Osteoblast (primary cell): ENCODE measurements around the gene HELZ. TPM values are rescaled to one million over a fixed set of nuclear protein-coding genes. Genes with fewer than 3 reads are reported as not detected.

Experiments
- DNase-seq: peaks from one replicate; pipeline ENCODE4 v3.0.0; 2011; ENCODE audit warnings: low spot score, mixed read lengths; ENCODE audit not compliant: insufficient read length; ENCODE audit errors: missing footprints
- H2AFZ ChIP-seq: 2 replicates; pipeline ENCODE4 v1.6.0; 2011; ENCODE audit warnings: mild to moderate bottlenecking, low read length
- H3K27ac ChIP-seq: 2 replicates; pipeline ENCODE4 v1.5.1; 2011; ENCODE audit warnings: mild to moderate bottlenecking, low read depth, low read length, moderate library complexity
- H3K27me3 ChIP-seq: 2 replicates; pipeline ENCODE4 v1.6.0; 2012; ENCODE audit warnings: mild to moderate bottlenecking, control low read depth, inconsistent platforms, low read length, moderate library complexity; ENCODE audit not compliant: insufficient read depth
- H3K36me3 ChIP-seq: 2 replicates; pipeline ENCODE4 v1.5.1; 2011; ENCODE audit warnings: mild to moderate bottlenecking, low read length, control low read depth, moderate library complexity; ENCODE audit not compliant: insufficient read depth
- H3K4me1 ChIP-seq: 2 replicates; pipeline ENCODE4 v1.5.1; 2011; ENCODE audit warnings: mild to moderate bottlenecking, low read length, control low read depth, moderate library complexity; ENCODE audit not compliant: insufficient read depth
- H3K4me2 ChIP-seq: 2 replicates; pipeline ENCODE4 v1.6.0; 2011; ENCODE audit warnings: mild to moderate bottlenecking, low read length; ENCODE audit not compliant: insufficient read depth
- H3K4me3 ChIP-seq: fragments of 200-600 bp; sonication (generic); 3 replicates; pipeline ENCODE4 v1.5.1; 2012; ENCODE audit warnings: mild to moderate bottlenecking, low read length, inconsistent platforms; ENCODE audit not compliant: insufficient read depth
- H3K79me2 ChIP-seq: 2 replicates; pipeline ENCODE4 v1.6.0; 2012; ENCODE audit warnings: mild to moderate bottlenecking, low read length, control low read depth, inconsistent platforms; ENCODE audit not compliant: insufficient read depth
- H3K9me3 ChIP-seq: 2 replicates; pipeline ENCODE4 v1.5.1; 2011; ENCODE audit warnings: low read depth, low read length, control low read depth
- H4K20me1 ChIP-seq: 2 replicates; pipeline ENCODE4 v1.6.0; 2012; ENCODE audit warnings: mild to moderate bottlenecking, low read length, control low read depth; ENCODE audit not compliant: insufficient read depth
- CTCF ChIP-seq: IDR thresholded peaks from 2 replicates; pipeline ENCODE4 v1.5.1; 2011; ENCODE audit warnings: mild to moderate bottlenecking, low read depth, low read length, moderate library complexity; ENCODE audit errors: extremely low read depth
- total RNA-seq: library from RNA; depleted of rRNA; stranded (reverse); fragments of >200 nt; gene quantifications from 2 replicates; pipeline ENCODE4 v1.2.3, GENCODE V29; 2012

Gene HELZ
- total RNA-seq: 44.8 and 56.8 TPM in 2 replicates

GRCh38 chr17:67245073-67245693 is at the start of gene HELZ:
TSS of gene HELZ (minus strand) at chr17:67245196. CDS start at chr17:67218804, 26,392 bp downstream.
- Histone ChIP-seq H3K4me3 (peak within 1 kb of the TSS; percentile 90), H3K36me3 (peaks cover 3% of the 10 kb centered on the region), H3K27ac (peak within 1 kb of the TSS; percentile 76), H3K4me2 (peak within 1 kb of the TSS; percentile 90), H2AFZ (peak within 1 kb of the TSS; percentile 81), H4K20me1 (peaks cover 16% of the 10 kb centered on the region), H3K27me3 (no peaks in the 10 kb centered on the region), H3K4me1 (peaks cover 25% of the 10 kb centered on the region), H3K79me2 (peaks cover 45% of the 10 kb centered on the region), H3K9me3 (no peaks in the 10 kb centered on the region)
- TF ChIP-seq CTCF: no peak
- peak; percentile 99 for DNase-seq

GRCh38 chr17:67293251-67294203 is 48.5 kb upstream of the HELZ start:
- Histone ChIP-seq H3K27me3 (no peaks in the 10 kb centered on the region), H3K4me2 (peak overlapping the region; percentile 64), H3K79me2 (no peaks in the 10 kb centered on the region), H3K9me3 (no peaks in the 10 kb centered on the region), H4K20me1 (no peaks in the 10 kb centered on the region), H3K36me3 (no peaks in the 10 kb centered on the region), H2AFZ (peak overlapping the region; percentile 51), H3K27ac (no peak overlapping the region), H3K4me3 (peak overlapping the region; percentile 28), H3K4me1 (peaks cover 7% of the 10 kb centered on the region)
- TF ChIP-seq CTCF: peak; percentile 78
- peak; percentile 97 for DNase-seq

- Histone ChIP-seq H3K4me1 (peaks cover 7% of the 10 kb centered on the region), H2AFZ (no peak overlapping the region), H3K36me3 (no peaks in the 10 kb centered on the region), H3K4me2 (no peak overlapping the region), H3K27me3 (no peaks in the 10 kb centered on the region), H3K4me3 (no peak overlapping the region), H3K27ac (no peak overlapping the region), H3K9me3 (no peaks in the 10 kb centered on the region), H3K79me2 (no peaks in the 10 kb centered on the region), H4K20me1 (no peaks in the 10 kb centered on the region)
- TF ChIP-seq CTCF: no peak
- DNase-seq: peak; percentile 58
Observed at GRCh38 chr17:67290711-67291291, 45.8 kb upstream of the HELZ start.
